Testis (tissue), 2 donors: ENCODE data around the gene APOLD1.
"Not testable (repeated sequence)": the region's sequence is repeated elsewhere in the genome, so short reads cannot be mapped to it uniquely, and the experiment has no call there.

Experiments
- CTCF ChIP-seq, 3 experiments: fragments of 450-650 bp in 2 of 3; fragments of 200-600 bp in 1 of 3; sonication (generic) in 1 of 3; IDR thresholded peaks; one replicate each; pipeline ENCODE4 v1.5.1; 2016 to 2019; ENCODE audit warnings: antibody characterized with exemption in 3 of 3, mild to moderate bottlenecking in 2 of 3, moderate library complexity in 1 of 3
- POLR2A ChIP-seq: fragments of 450-650 bp; IDR thresholded peaks from one replicate; pipeline ENCODE4 v1.6.1; 2017; ENCODE audit warnings: antibody characterized with exemption, mild to moderate bottlenecking, moderate library complexity

DNA sequence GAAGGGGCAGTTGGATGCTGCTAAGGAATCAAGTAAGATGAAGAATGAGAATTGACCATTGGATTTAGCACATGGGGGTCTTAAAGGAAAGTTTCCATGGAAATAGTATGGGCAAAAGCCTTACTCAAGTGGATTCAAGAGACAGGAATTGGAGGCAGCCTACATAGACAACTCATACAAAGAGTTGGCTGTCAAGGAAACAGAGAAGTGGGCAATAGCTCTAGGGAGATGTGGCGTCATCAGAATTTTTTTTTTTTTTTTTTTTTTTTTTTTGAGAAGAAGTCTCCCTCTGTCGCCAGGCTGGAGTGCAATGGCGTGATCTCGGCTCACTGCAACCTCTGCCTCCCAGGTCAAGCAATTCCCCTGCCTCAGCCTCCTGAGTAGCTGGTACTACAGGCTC is 16.2 kb downstream of the APOLD1 start:
- TF ChIP-seq CTCF (IDR thresholded peaks at IDR 0.05); POLR2A: not testable (repeated sequence)
